HCT116 (cell line): ENCODE data around the gene KBTBD3. TPM values are rescaled to one million over a fixed set of nuclear protein-coding genes. Genes with fewer than 3 reads are reported as not detected.

Experiments
- ATAC-seq: fragments of 200-7000 bp; cut with Tn5 transposase; 2 replicates; pipeline ENCODE4 v1.9.1; 2020; ENCODE audit warnings: mild to moderate bottlenecking, moderate library complexity
- BruUV-seq: library from RNA; stranded (reverse); fragments of 400-500 nt; replicated peaks from 2 replicates; lab custom pipeline; 2021; lab: Mats Ljungman, UMichigan
- CTCF ChIA-PET: fragments of 300-600 bp; sonication (Branson Sonifier 250); formaldehyde crosslinking; loops from one replicate; lab custom pipeline; 2021; ENCODE audit warnings: antibody characterized with exemption; lab: Charles Lee
- POLR2A ChIA-PET: fragments of 300-600, 350-600 bp; sonication (Branson Sonifier 250); formaldehyde crosslinking; loops from one replicate; lab custom pipeline; 2021; ENCODE audit warnings: antibody characterized with exemption; lab: Charles Lee
- RAD21 ChIA-PET, 2 experiments: fragments of 300-600 bp; sonication (Branson Sonifier 250); formaldehyde crosslinking; loops; one replicate each; lab custom pipeline; 2023; ENCODE audit warnings: low total read pairs in 2 of 2; ENCODE audit not compliant: uncharacterized antibody in 2 of 2, unreplicated experiment in 2 of 2, low non-redundant PET in 1 of 2; lab: Charles Lee
- DNase-seq: peaks from one replicate; pipeline ENCODE4 v3.0.0-alpha.2; 2010; ENCODE audit warnings: low read depth, low spot score
- H2AFZ ChIP-seq: fragments of 200-600 bp; shearing (Covaris generic), sonication (generic); 2 replicates; pipeline ENCODE4 v1.6.1; 2017; ENCODE audit warnings: low read depth, mixed run types, mixed read lengths, antibody characterized with exemption, low read length; ENCODE audit not compliant: poor library complexity, severe bottlenecking
- H3K27ac ChIP-seq: 2 replicates; pipeline ENCODE4 v1.5.1; 2012; ENCODE audit warnings: low read depth, low read length
- H3K27me3 ChIP-seq: fragments of 200-600 bp; sonication (generic); 2 replicates; pipeline ENCODE4 v1.6.1; 2016; ENCODE audit warnings: mixed run types, low read length, mixed read lengths; ENCODE audit not compliant: insufficient read depth
- H3K36me3 ChIP-seq, 2 experiments: fragments of 200-500 bp in 1 of 2; fragments of 200-600 bp in 1 of 2; sonication (Bioruptor generic) in 1 of 2; sonication (generic) in 1 of 2; 2 replicates each; pipeline versions ENCODE4 v1.5.1 to v1.6.1; 2014 to 2016; ENCODE audit warnings: low read length in 2 of 2, inconsistent platforms in 1 of 2, mixed read lengths in 1 of 2, mixed run types in 1 of 2; ENCODE audit not compliant: insufficient read depth in 2 of 2, control insufficient read depth in 1 of 2
- H3K4me1 ChIP-seq, 2 experiments: fragments of 200-600 bp in 1 of 2; sonication (generic) in 1 of 2; 2 replicates each; pipeline versions ENCODE4 v1.5.1 to v1.6.1; 2012 to 2017; ENCODE audit warnings: low read length in 2 of 2, inconsistent platforms in 1 of 2, mild to moderate bottlenecking in 1 of 2, mixed read lengths in 1 of 2, mixed run types in 1 of 2, moderate library complexity in 1 of 2; ENCODE audit not compliant: insufficient read depth in 2 of 2, control insufficient read depth in 1 of 2
- H3K4me2 ChIP-seq: fragments of 200-600 bp; sonication (generic); 2 replicates; pipeline ENCODE4 v1.6.1; 2017; ENCODE audit warnings: mixed run types, low read length, mixed read lengths
- H3K4me3 ChIP-seq, 2 experiments: fragments of 200-600 bp in 1 of 2; sonication (generic) in 1 of 2; replicated peaks in 1 of 2; 2 replicates each; pipeline ENCODE4 v1.5.1; 2011 to 2016; ENCODE audit warnings: low read length in 2 of 2, control low read depth in 1 of 2, low read depth in 1 of 2, mild to moderate bottlenecking in 1 of 2, mixed read lengths in 1 of 2, mixed run types in 1 of 2
- H3K79me2 ChIP-seq: fragments of 200-600 bp; sonication (generic); 2 replicates; pipeline ENCODE4 v1.6.1; 2017; ENCODE audit warnings: mild to moderate bottlenecking, mixed run types, low read length, moderate library complexity, mixed read lengths; ENCODE audit not compliant: insufficient read depth
- H3K9ac ChIP-seq: fragments of 200-600 bp; sonication (generic); 2 replicates; pipeline ENCODE4 v1.6.1; 2016; ENCODE audit warnings: low read length, mixed read lengths
- H3K9me2 ChIP-seq: fragments of 200-600 bp; sonication (generic), shearing (Covaris generic); 2 replicates; pipeline ENCODE4 v1.6.1; 2017; ENCODE audit warnings: mixed run types, mild to moderate bottlenecking, moderate library complexity; ENCODE audit not compliant: insufficient read depth
- H3K9me3 ChIP-seq, 2 experiments: fragments of 200-500 bp in 1 of 2; fragments of 200-600 bp in 1 of 2; sonication (Bioruptor generic) in 1 of 2; sonication (generic) in 1 of 2; 2 replicates each; pipeline ENCODE4 v1.6.1; 2014 to 2017; ENCODE audit warnings: low read length in 2 of 2, mixed read lengths in 2 of 2, inconsistent platforms in 1 of 2, low read depth in 1 of 2, mild to moderate bottlenecking in 1 of 2, mixed run types in 1 of 2, moderate library complexity in 1 of 2; ENCODE audit not compliant: control insufficient read depth in 1 of 2, insufficient read depth in 1 of 2
- H4K20me1 ChIP-seq: fragments of 200-600 bp; sonication (generic), shearing (Covaris generic); 2 replicates; pipeline ENCODE4 v1.6.1; 2017; ENCODE audit warnings: mixed run types, mild to moderate bottlenecking, moderate library complexity; ENCODE audit not compliant: insufficient read depth
- CBX3 ChIP-seq: IDR thresholded peaks from 2 replicates; pipeline ENCODE4 v1.6.1; 2012; ENCODE audit warnings: low read depth
- CEBPB ChIP-seq: IDR thresholded peaks from 2 replicates; pipeline ENCODE4 v1.6.1; 2012; ENCODE audit warnings: low read depth
- CTCF ChIP-seq, 3 experiments: fragments of 200-600 bp in 1 of 3; sonication (generic) in 1 of 3; IDR thresholded peaks in 2 of 3; conservative IDR thresholded peaks in 1 of 3; 2 replicates each; pipeline ENCODE4 v1.5.1; 2012 to 2017; ENCODE audit warnings: low read depth in 2 of 3, low read length in 2 of 3, antibody characterized with exemption in 1 of 3, borderline replicate concordance in 1 of 3, control low read depth in 1 of 3, mild to moderate bottlenecking in 1 of 3, mixed read lengths in 1 of 3, mixed run types in 1 of 3, moderate library complexity in 1 of 3; ENCODE audit not compliant: insufficient read depth in 1 of 3
- EGR1 ChIP-seq: IDR thresholded peaks from 2 replicates; pipeline ENCODE4 v1.6.1; 2012; ENCODE audit warnings: low read depth
- ELF1 ChIP-seq: IDR thresholded peaks from 2 replicates; pipeline ENCODE4 v1.6.1; 2012; ENCODE audit warnings: low read depth, borderline replicate concordance
- EZH2phosphoT487 ChIP-seq: fragments of 200-600 bp; IDR thresholded peaks from 2 replicates; pipeline ENCODE4 v1.6.1; 2018; ENCODE audit warnings: antibody characterized with exemption, borderline replicate concordance
- FOSL1 ChIP-seq: IDR thresholded peaks from 2 replicates; pipeline ENCODE4 v1.6.1; 2012; ENCODE audit warnings: low read depth
- JUND ChIP-seq: IDR thresholded peaks from 2 replicates; pipeline ENCODE4 v1.6.1; 2012
- MAX ChIP-seq: IDR thresholded peaks from 2 replicates; pipeline ENCODE4 v1.6.1; 2012
- POLR2A ChIP-seq: IDR thresholded peaks from 2 replicates; pipeline ENCODE4 v1.7.0; 2011; ENCODE audit warnings: borderline replicate concordance; ENCODE audit not compliant: insufficient read depth, insufficient read length; ENCODE audit errors: extremely low read depth
- POLR2AphosphoS5 ChIP-seq: IDR thresholded peaks from 2 replicates; pipeline ENCODE4 v1.6.1; 2011; ENCODE audit warnings: mild to moderate bottlenecking, low read depth, low read length, moderate library complexity
- RAD21 ChIP-seq: IDR thresholded peaks from 2 replicates; pipeline ENCODE4 v1.6.1; 2012; ENCODE audit warnings: low read depth, mild to moderate bottlenecking
- SIN3A ChIP-seq: IDR thresholded peaks from 2 replicates; pipeline ENCODE4 v1.6.1; 2012; ENCODE audit warnings: low read depth
- SP1 ChIP-seq: IDR thresholded peaks from 2 replicates; pipeline ENCODE4 v1.6.1; 2012; ENCODE audit warnings: low read depth
- SRF ChIP-seq: IDR thresholded peaks from 2 replicates; pipeline ENCODE4 v1.6.1; 2012; ENCODE audit warnings: low read depth
- TCF7L2 ChIP-seq: IDR thresholded peaks from 2 replicates; pipeline ENCODE4 v1.7.0; 2011; ENCODE audit warnings: borderline replicate concordance, inconsistent platforms; ENCODE audit not compliant: insufficient read depth, insufficient read length; ENCODE audit errors: extremely low read depth
- ZFX ChIP-seq: fragments of 450-650 bp; IDR thresholded peaks from 2 replicates; pipeline ENCODE4 v1.6.1; 2017
- intact Hi-C: fragments of 100-400 bp; cut with micrococcal nuclease; formaldehyde crosslinking; loops from 2 replicates; pipeline ENCODE4 v1.10.0; 2022
- total RNA-seq: library from RNA; stranded (reverse); gene quantifications from one replicate; pipeline ENCODE4 v1.2.1, GENCODE V29; 2021; ENCODE audit not compliant: unreplicated experiment

The KBTBD3 gene
- total RNA-seq, 1 experiment from 2014 or later = 10.4 TPM

DNA sequence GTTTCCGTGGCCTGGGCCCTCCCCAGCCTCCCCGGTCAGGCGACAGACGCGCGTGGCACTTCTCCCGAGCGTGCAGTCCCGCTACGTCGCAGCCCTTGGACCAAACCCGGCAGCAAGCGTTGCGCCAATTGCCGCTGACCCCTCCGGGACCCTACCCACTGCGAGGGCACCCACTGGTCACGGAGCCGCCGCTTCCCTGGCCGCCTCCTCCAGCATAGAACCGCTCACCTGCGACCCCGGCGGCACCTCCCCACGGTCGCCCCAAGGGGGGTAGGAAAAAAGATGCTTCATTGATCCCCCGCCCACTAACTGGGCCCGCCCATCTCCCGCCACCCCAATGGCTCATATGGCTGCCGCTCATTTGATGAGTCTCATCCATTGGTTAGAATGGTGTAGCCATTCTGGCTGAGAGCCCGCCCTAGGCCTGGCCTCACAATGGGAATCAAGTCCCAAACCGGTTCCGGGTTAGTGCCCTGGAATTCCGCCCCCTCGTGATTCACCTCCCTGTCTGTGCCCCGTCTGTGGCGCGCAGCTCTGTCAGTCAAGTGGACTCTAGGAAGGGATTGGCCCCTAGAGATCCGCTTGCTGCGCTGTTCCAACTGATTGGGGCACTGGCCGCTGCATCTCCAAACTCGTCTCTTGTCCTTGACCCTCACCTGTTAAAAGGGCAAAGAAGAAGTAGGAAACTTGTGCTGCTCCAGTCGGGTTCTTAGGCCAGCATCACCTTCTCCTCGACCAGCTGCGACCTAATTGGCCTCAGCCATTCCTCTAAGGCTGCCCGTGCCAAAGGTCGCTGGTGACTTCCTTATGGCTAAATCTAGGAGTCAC lies 55.0 kb downstream of the KBTBD3 start, which contains the start of gene MSANTD4 (continued):
- TF ChIP-seq FOSL1 = no peak
- TF ChIP-seq ZFX = 0 out of 2 replicates have a peak, but pooled peaks have one; percentile 39
- no peak for TF ChIP-seq RAD21
- TF ChIP-seq CTCF (IDR thresholded peaks at IDR 0.05 in 2 of 3, conservative IDR thresholded peaks at IDR 0.05 in 1 of 3; ENCODE audit: borderline replicate concordance in 1 of 3, insufficient read depth in 1 of 3, low read depth in 2 of 3, low read length in 2 of 3) = no peak
- peak; percentile 60; the same call in 1 of the 2 replicates for TF ChIP-seq POLR2AphosphoS5
- TF ChIP-seq CBX3 = 0 out of 2 replicates have a peak, but pooled peaks have one; percentile 47
- TF ChIP-seq EZH2phosphoT487 = no peak
- peak; percentile 58 for TF ChIP-seq EGR1
- peak; percentile 75 for TF ChIP-seq ELF1
- TF ChIP-seq SRF = no peak; the same call in 1 of the 2 replicates
- TF ChIP-seq SP1 = peak; percentile 99

DNA sequence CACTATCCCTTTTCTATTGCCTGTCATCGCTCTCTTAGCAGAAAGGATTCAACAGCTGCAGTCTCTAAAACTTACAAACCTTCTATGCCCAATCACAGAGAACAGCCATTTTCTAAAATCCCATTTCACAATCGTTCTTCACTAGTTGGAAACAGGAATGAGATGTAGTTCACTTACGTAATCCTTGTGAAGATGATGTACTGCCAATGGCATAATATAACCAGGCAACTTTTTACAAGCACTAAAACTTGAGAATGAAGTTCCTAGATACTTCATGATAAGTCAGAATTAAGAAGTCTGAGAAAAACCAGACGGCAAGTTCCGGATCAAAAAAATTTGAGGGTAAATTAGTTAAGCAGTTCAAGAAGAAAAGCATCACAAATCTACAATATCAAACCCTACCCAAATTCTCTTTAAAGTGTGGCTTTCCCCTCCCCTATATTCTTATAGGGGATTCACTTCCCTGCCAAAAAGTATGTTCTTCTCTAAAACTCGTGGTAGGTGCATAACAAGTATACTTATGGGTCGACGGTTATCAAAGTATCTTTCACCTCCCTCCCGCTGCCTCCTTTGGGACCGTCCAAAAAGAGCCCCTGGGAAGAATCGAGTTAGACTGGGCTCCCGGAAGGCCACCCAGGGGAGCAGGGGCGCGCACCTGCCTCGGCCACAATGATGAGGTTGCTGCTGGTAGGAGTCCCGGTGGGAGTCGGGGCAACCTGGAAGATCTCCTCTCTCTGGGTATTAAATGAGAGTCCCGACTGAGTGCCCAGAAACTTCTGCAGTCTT lies 55.8 kb downstream of the KBTBD3 start:
- H3K4me2 ChIP-seq = peak overlapping the region; percentile 73
- H3K27me3 ChIP-seq = no peaks in the 10 kb centered on the region
- H3K9me3 ChIP-seq = no peaks in the 10 kb centered on the region
- H3K27ac ChIP-seq = peak overlapping the region; percentile 52
- H3K9ac ChIP-seq = peak overlapping the region; percentile 75
- no peak for DNase-seq
- H4K20me1 ChIP-seq = no peaks in the 10 kb centered on the region; the same call in 1 of the 2 replicates
- ChIA-PET POLR2A (no interaction called here), CTCF (no interaction called here), RAD21 (no interaction called here)
- no peaks in the 10 kb centered on the region for H3K9me2 ChIP-seq
- H3K4me1 ChIP-seq = peaks cover 14 to 19% of the 10 kb centered on the region in 2 experiments; a peak in 3 of 4 replicates
- H3K4me3 ChIP-seq = peak overlapping the region; percentile 85 to 86
- TSS peak; percentile 57 for BruUV-seq
- no peaks in the 10 kb centered on the region for H3K36me3 ChIP-seq
- peak; percentile 22 for ATAC-seq
- H2AFZ ChIP-seq = no peak overlapping the region
- peaks cover 56% of the 10 kb centered on the region for H3K79me2 ChIP-seq
- intact Hi-C loops = no loop called here
- TF ChIP-seq EZH2phosphoT487 (no peak), EGR1 (no peak), SRF (no peak; the same call in 1 of the 2 replicates), CEBPB (no peak), SIN3A (no peak; the same call in 1 of the 2 replicates), POLR2A (no peak), MAX (no peak), CBX3 (no peak), ZFX (no peak), TCF7L2 (no peak), FOSL1 (no peak), JUND (no peak), RAD21 (no peak), CTCF (IDR thresholded peaks at IDR 0.05 in 2 of 3, conservative IDR thresholded peaks at IDR 0.05 in 1 of 3; ENCODE audit: borderline replicate concordance in 1 of 3, insufficient read depth in 1 of 3, low read depth in 2 of 3, low read length in 2 of 3) (no peak)
